Pancreas (tissue), 10 donors: ENCODE measurements around the gene RFT1. TPM values are rescaled to one million over a fixed set of nuclear protein-coding genes. Genes with fewer than 3 reads are reported as not detected.

ENCODE experiments used
- ATAC-seq, 4 donors: fragments of 200-7000 bp; cut with Tn5 transposase; one replicate each; pipeline versions ENCODE4 v1.8.0 to v1.9.1; 2020; ENCODE audit warnings: mild to moderate bottlenecking in 4 of 4, moderate library complexity in 4 of 4
- DNase-seq, 6 donors: peaks; one replicate each; pipeline ENCODE4 v3.0.0-alpha.2; 2020
- FAIRE-seq: peaks from 2 replicates; lab custom pipeline; 2012; peaks lifted over from hg19 to GRCh38; lab: Jason Lieb, UNC
- H3K27ac ChIP-seq, 4 donors: fragments of 200-600 bp; sonication (generic); 1 replicate in 3 of 4; 2 replicates in 1 of 4; pipeline versions ENCODE4 v1.5.0 to v1.8.0; 2020
- H3K27me3 ChIP-seq, 4 donors: fragments of 200-600 bp; one replicate each; pipeline ENCODE4 v1.8.0; 2021
- H3K36me3 ChIP-seq, 3 donors: fragments of 200-600 bp; sonication (generic) in 1 of 3; one replicate each; pipeline versions ENCODE4 v1.5.0 to v1.8.0; 2020 to 2021
- H3K4me1 ChIP-seq, 3 donors: fragments of 200-600 bp; one replicate each; pipeline ENCODE4 v1.8.0; 2021
- H3K4me3 ChIP-seq, 4 donors: fragments of 200-600 bp; sonication (generic) in 2 of 4; one replicate each; pipeline versions ENCODE4 v1.5.0 to v1.8.0; 2020 to 2021
- H3K9me3 ChIP-seq, 4 donors: fragments of 200-600 bp; one replicate each; pipeline ENCODE4 v1.8.0; 2021
- CTCF ChIP-seq, 4 donors: fragments of 200-600 bp; sonication (generic) in 3 of 4; IDR thresholded peaks; one replicate each; pipeline versions ENCODE4 v1.5.0 to v1.8.0; 2021; ENCODE audit warnings: antibody characterized with exemption in 4 of 4
- WGBS, 2 donors: extraction: QIAGEN DNeasy Blood & Tissue Kit; methylation state at CpG; one replicate each; pipeline ENCODE4 v1.1.7; 2013; 5-methylcytosine and 5-hydroxymethylcytosine counted together
- intact Hi-C, 3 donors: fragments of 100-400 bp; cut with DNase I; formaldehyde crosslinking; loops; one replicate each; pipeline versions ENCODE4 v1.11.1 to v1.14.2; 2022
- polyA plus RNA-seq, 2 donors: library from polyadenylated mRNA; stranded (reverse); fragments of 200-250 nt; gene quantifications; one replicate each; pipeline ENCODE4 v1.2.3, GENCODE V29; 2013
- total RNA-seq, 6 donors: library from RNA; stranded (reverse); fragmentation: NEBNext Ultra II Directional in 4 of 6; extraction: Animal tissue kit (Norgen Biotek cat#: 25700) in 4 of 6; gene quantifications; one replicate each; pipeline versions ENCODE4 v1.2.1 to v1.2.4, GENCODE V29; 2021 to 2023
- donor health status: healthy with polysubstance abuse.
- donor health status: DM: no; HTN: no; CAD: no; lungs with moderate emphysema.
- donor health status: DM: no; HTN: no; CAD: no.
- donor health status: control.
- donor health status: control.
- donor health status: Bipolar disorder and iron deficiency.
- donor health status: DM: yes; HTN: yes; CAD: no.
- donor health status: DM: no; HTN: no; CAD: no.
- donor health status: DM: no; HTN: no; CAD: no.
- donor health status: DM: yes; HTN: yes; CAD: no.

RFT1 gene
- total and polyA plus RNA-seq, 8 donors = 6.9 to 20.4 (median 15.0) TPM

- Histone ChIP-seq H3K27ac (no peak overlapping the region), H3K27me3 (no peaks in the 10 kb centered on the region), H3K36me3 (peaks cover 0 to 22% (median 10%) of the 10 kb centered on the region in 3 donors), H3K4me1 (no peaks in the 10 kb centered on the region), H3K4me3 (no peak overlapping the region), H3K9me3 (no peaks in the 10 kb centered on the region)
- 95 to 97% methylated on average over 11 of the region's 11 CpGs for WGBS, 2 donors
- FAIRE-seq (no peak), DNase-seq (no peak), ATAC-seq (no peak)
- intact Hi-C loops = no loop called here
- TF ChIP-seq CTCF (IDR thresholded peaks at IDR 0.05) = no peak
Observed at GRCh38 chr3:53092216-53092615, 38.0 kb downstream of the RFT1 start.

DNA sequence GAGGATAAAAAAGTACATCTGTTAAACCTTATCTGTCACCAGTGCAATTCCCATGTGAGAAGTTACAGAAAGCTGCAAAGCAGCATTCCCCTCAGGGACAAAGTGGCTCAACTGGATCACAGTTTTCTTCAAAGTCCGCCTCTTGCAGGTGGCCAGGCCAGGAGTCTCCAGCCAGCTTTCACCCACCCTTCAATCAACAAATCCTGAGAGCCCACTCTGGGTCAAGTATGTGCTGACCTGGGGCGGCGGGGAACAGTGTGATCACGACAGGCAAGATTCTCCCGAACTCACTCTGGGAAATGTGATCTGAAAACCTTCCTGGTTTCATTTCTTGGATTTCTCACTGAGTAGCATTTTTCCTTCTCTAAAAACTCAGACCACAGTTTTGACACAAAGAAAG lies 39.2 kb downstream of the RFT1 start:
- intact Hi-C loops = no loop called here
- H3K27ac ChIP-seq = no peak overlapping the region
- H3K27me3 ChIP-seq = no peaks in the 10 kb centered on the region
- TF ChIP-seq CTCF (IDR thresholded peaks at IDR 0.05) = no peak
- no peaks in the 10 kb centered on the region for H3K9me3 ChIP-seq
- H3K4me1 ChIP-seq = no peaks in the 10 kb centered on the region
- FAIRE-seq = no peak
- no peak for ATAC-seq
- no peak overlapping the region for H3K4me3 ChIP-seq
- DNase-seq = no peak
- WGBS, 2 donors = 70 to 74% methylated on average over 5 of the region's 5 CpGs
- H3K36me3 ChIP-seq = peaks cover 0 to 22% (median 10%) of the 10 kb centered on the region in 3 donors

- no peaks in the 10 kb centered on the region for H3K9me3 ChIP-seq
- TF ChIP-seq CTCF (IDR thresholded peaks at IDR 0.05) = no peak
- DNase-seq (peak in 2 of 6 donors; percentile 21 to 35), ATAC-seq (peak; percentile 33 to 74 (median 68)), FAIRE-seq (no peak)
- WGBS, 2 donors = 55 to 65% methylated on average over 6 of the region's 6 CpGs
- peak overlapping the region in 2 of 4 donors; percentile 28 to 46 for H3K27ac ChIP-seq
- peaks cover 0 to 22% (median 10%) of the 10 kb centered on the region in 3 donors for H3K36me3 ChIP-seq
- no peak overlapping the region for H3K4me3 ChIP-seq
- H3K4me1 ChIP-seq = peaks cover 0 to 3% (median 0%) of the 10 kb centered on the region in 3 donors
- H3K27me3 ChIP-seq = no peaks in the 10 kb centered on the region
- intact Hi-C loops = no loop called here
Observed at GRCh38 chr3:53089511-53089910, 40.7 kb downstream of the RFT1 start.

DNA sequence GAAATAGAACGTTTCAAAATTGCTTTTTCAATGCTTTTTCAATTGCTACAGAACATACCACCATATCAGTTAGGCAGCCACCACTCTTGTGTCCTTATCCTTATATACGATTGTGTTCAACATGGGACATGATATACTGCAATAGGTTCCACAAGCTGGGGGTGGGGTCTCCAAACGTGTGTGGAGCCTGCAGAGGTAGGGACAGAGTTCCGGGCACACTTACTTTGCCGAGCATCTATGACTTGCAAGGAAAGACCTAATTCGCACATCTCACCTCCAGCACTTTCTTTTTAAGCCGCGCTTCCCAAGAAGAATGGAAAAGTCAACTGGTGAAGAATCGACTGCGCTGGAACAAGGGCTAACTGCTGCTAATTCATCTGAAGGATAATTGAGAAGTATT lies 44.8 kb downstream of the RFT1 start:
- no peak for FAIRE-seq
- ATAC-seq = no peak
- no peak for TF ChIP-seq CTCF (IDR thresholded peaks at IDR 0.05)
- no peaks in the 10 kb centered on the region for H3K9me3 ChIP-seq
- DNase-seq = peak in 1 of 6 donors; percentile 19
- H3K36me3 ChIP-seq = no peaks in the 10 kb centered on the region
- no peak overlapping the region for H3K4me3 ChIP-seq
- no peaks in the 10 kb centered on the region for H3K27me3 ChIP-seq
- 81 to 84% methylated on average over 10 of the region's 10 CpGs for WGBS, 2 donors
- intact Hi-C loops = no loop called here
- H3K27ac ChIP-seq = peak overlapping the region in 1 of 4 donors; percentile 55
- peaks cover 0 to 3% (median 0%) of the 10 kb centered on the region in 3 donors for H3K4me1 ChIP-seq

DNA sequence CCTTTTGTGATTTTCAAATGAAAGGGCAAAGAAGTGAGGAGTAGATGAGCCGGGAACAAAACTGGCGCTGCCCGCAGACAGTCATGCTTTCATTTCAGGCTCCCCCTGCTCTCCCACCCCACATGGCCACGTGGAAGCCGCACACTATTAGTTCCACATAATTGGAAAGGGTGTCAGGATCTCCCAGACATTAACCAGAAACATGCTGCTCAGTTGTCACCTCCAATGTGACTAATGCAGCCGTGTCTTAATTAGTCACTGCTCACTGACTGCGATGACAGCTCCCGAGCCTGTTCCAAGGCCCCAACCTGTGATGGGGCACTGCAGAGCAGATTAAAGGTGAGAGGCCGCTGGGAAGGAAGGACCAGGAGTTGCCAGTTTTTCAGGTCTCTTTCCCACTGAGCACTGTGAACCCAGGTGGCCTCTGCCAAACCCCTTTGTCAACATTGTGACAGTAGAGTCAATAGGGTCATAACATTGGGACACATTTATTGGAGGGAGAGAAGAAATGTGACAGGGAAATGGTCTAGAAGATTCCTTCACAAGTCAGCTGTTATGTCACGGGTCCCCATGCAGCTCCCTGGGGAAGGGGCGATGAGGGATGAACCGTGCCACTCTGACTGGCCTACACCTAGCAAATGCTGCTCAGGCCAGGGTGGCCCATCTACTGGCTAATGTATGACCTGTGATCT lies 45.8 kb downstream of the RFT1 start:
- WGBS, 2 donors = 37 to 55% methylated on average over 12 of the region's 12 CpGs
- peak overlapping the region in 3 of 4 donors; percentile 33 to 55 (median 44) for H3K27ac ChIP-seq
- no peak for FAIRE-seq

More for the DNA sequence above, 45.8 kb downstream of the RFT1 start:
- no peak overlapping the region for H3K4me3 ChIP-seq
- DNase-seq (peak in 3 of 6 donors; percentile 33 to 60 (median 52)), ATAC-seq (peak; percentile 44 to 72 (median 70))
- H3K36me3 ChIP-seq = no peaks in the 10 kb centered on the region
- no peaks in the 10 kb centered on the region for H3K9me3 ChIP-seq
- H3K4me1 ChIP-seq = peaks cover 0 to 3% (median 0%) of the 10 kb centered on the region in 3 donors
- no peaks in the 10 kb centered on the region for H3K27me3 ChIP-seq
- intact Hi-C loops = no loop called here
- TF ChIP-seq CTCF (IDR thresholded peaks at IDR 0.05) = no peak
